ENCODE results near the gene NUDT2. TPM values are rescaled to one million over a fixed set of nuclear protein-coding genes. Genes with fewer than 3 reads are reported as not detected.

NUDT2 gene
- total and polyA plus RNA-seq, 12 donors = 14.4 to 28.9 (median 18.4) TPM

- no peak overlapping the region for H3K4me3 ChIP-seq
- no peak overlapping the region for H3K27ac ChIP-seq
- peaks cover 0 to 7% (median 0%) of the 10 kb centered on the region in 11 donors for H3K9me3 ChIP-seq
- ATAC-seq (no peak), DNase-seq (no peak)
- intact Hi-C loops (cut with DNase I) = loop anchor here in 1 of 10 donors (10.0 kb wide), 1 partner anchor 120 kb away; no protein-coding TSS in a partner anchor
- H3K4me1 ChIP-seq = peaks cover 0 to 37% (median 19%) of the 10 kb centered on the region in 9 donors
- H3K36me3 ChIP-seq = peaks cover 0 to 31% (median 5%) of the 10 kb centered on the region in 9 donors
- 95 to 96% methylated on average over 3 of the region's 3 CpGs for WGBS, 2 donors
- TF ChIP-seq CTCF (IDR thresholded peaks at IDR 0.05) = no peak
- H3K27me3 ChIP-seq = peaks cover 0 to 7% (median 0%) of the 10 kb centered on the region in 7 donors
These were observed 45.0 kb downstream of the NUDT2 start for GRCh38 chr9:34374339-34374738.

GRCh38 chr9:34374905-34375552 is 45.7 kb downstream of the NUDT2 start:
- no peak for ATAC-seq
- H3K36me3 ChIP-seq = peaks cover 0 to 24% (median 5%) of the 10 kb centered on the region in 9 donors
- H3K27ac ChIP-seq = peak overlapping the region in 2 of 10 donors; percentile 75 to 81
- H3K9me3 ChIP-seq = peaks cover 0 to 7% (median 0%) of the 10 kb centered on the region in 11 donors
- no peak overlapping the region for H3K4me3 ChIP-seq
- no peak for TF ChIP-seq CTCF (IDR thresholded peaks at IDR 0.05)
- H3K27me3 ChIP-seq = peaks cover 0 to 7% (median 0%) of the 10 kb centered on the region in 7 donors
- peaks cover 6 to 44% (median 26%) of the 10 kb centered on the region in 9 donors for H3K4me1 ChIP-seq
- intact Hi-C loops (cut with DNase I) = loop anchor here in 6 of 10 donors (5.0 to 10.0 kb wide), 4 partner anchors 43 to 248 kb away; partner anchors contain the start of gene DCAF12 (in 1 of the 6)
- WGBS, 2 donors = 70 to 73% methylated on average over 5 of the region's 5 CpGs
- DNase-seq = no peak

GRCh38 chr9:34375901-34376595 is 46.7 kb downstream of the NUDT2 start:
- peak; percentile 16 to 57 (median 38) for ATAC-seq
- intact Hi-C loops (cut with DNase I) = loop anchor here in 6 of 10 donors (5.0 to 10.0 kb wide), 4 partner anchors 44 to 249 kb away; partner anchors contain the start of gene DCAF12 (in 1 of the 6)
- peak in 5 of 9 donors; percentile 8 to 41 (median 35) for TF ChIP-seq CTCF (IDR thresholded peaks at IDR 0.05)
- Histone ChIP-seq H3K9me3 (peaks cover 0 to 7% (median 0%) of the 10 kb centered on the region in 11 donors), H3K27ac (peak overlapping the region; percentile 24 to 88 (median 75)), H3K36me3 (peaks cover 0 to 17% (median 5%) of the 10 kb centered on the region in 9 donors), H3K4me1 (peaks cover 6 to 49% (median 36%) of the 10 kb centered on the region in 9 donors), H3K27me3 (peaks cover 0 to 6% (median 0%) of the 10 kb centered on the region in 7 donors), H3K4me3 (peak overlapping the region; percentile 55 to 92 (median 80))
- DNase-seq = peak; percentile 55 to 57
- WGBS, 2 donors = 14% methylated on average over 22 of the region's 22 CpGs

All from heart right ventricle (tissue), 16 donors.